CD4-positive, alpha-beta T cell (primary cell): Measurements from ENCODE around the gene STYXL1. TPM values are rescaled to one million over a fixed set of nuclear protein-coding genes. Genes with fewer than 3 reads are reported as not detected.

Experiments
- ATAC-seq: fragments of 200-7000 bp; cut with Tn5 transposase; one replicate; pipeline ENCODE4 v1.10.0; 2022; ENCODE audit warnings: mild to moderate bottlenecking; ENCODE audit not compliant: poor library complexity
- CTCF ChIA-PET: fragments of 350-600 bp; sonication (Branson Sonifier 250); formaldehyde crosslinking; loops from one replicate; lab custom pipeline; 2021; ENCODE audit warnings: antibody characterized with exemption, inconsistent platforms; lab: Charles Lee
- POLR2A ChIA-PET: fragments of 350-600 bp; sonication (Branson Sonifier 250); formaldehyde crosslinking; loops from one replicate; lab custom pipeline; 2021; ENCODE audit warnings: antibody characterized with exemption, inconsistent platforms; lab: Charles Lee
- DNase-seq, 14 experiments: peaks; one replicate each; pipeline ENCODE4 v3.0.0-alpha.2; 2013 to 2020; ENCODE audit warnings: mixed read lengths in 2 of 14
- H3K27ac ChIP-seq, 2 donors: one replicate each; pipeline versions ENCODE4 v1.5.1 to v1.7.0; 2013; ENCODE audit warnings: low read length in 2 of 2, low read depth in 1 of 2, mild to moderate bottlenecking in 1 of 2
- H3K27me3 ChIP-seq, 2 experiments: 1 replicate in 1 of 2; 2 replicates in 1 of 2; pipeline versions ENCODE4 v1.6.1 to v1.7.0; 2013; ENCODE audit warnings: low read length in 2 of 2, control low read depth in 1 of 2, mild to moderate bottlenecking in 1 of 2, moderate library complexity in 1 of 2; ENCODE audit not compliant: insufficient read depth in 2 of 2, control insufficient read depth in 1 of 2
- H3K36me3 ChIP-seq: one replicate; pipeline ENCODE4 v1.6.1; 2013; ENCODE audit warnings: low read length, control low read depth; ENCODE audit not compliant: insufficient read depth
- H3K4me1 ChIP-seq: one replicate; pipeline ENCODE4 v1.6.1; 2013; ENCODE audit warnings: low read length, control low read depth; ENCODE audit not compliant: insufficient read depth
- H3K4me3 ChIP-seq: one replicate; pipeline ENCODE4 v1.5.1; 2013; ENCODE audit warnings: mild to moderate bottlenecking, low read length, moderate library complexity
- H3K9me3 ChIP-seq, 2 experiments: 1 replicate in 1 of 2; 2 replicates in 1 of 2; pipeline versions ENCODE4 v1.6.1 to v1.7.0; 2013; ENCODE audit warnings: low read length in 2 of 2, mild to moderate bottlenecking in 2 of 2, control low read depth in 1 of 2, moderate library complexity in 1 of 2; ENCODE audit not compliant: control insufficient read depth in 1 of 2, insufficient read depth in 1 of 2
- H3K27ac Mint-ChIP-seq: one replicate; pipeline ENCODE4 v1.8.0; 2020; ENCODE audit warnings: mixed read lengths
- H3K27me3 Mint-ChIP-seq: one replicate; pipeline ENCODE4 v1.8.0; 2021; ENCODE audit warnings: mixed read lengths
- H3K36me3 Mint-ChIP-seq: one replicate; pipeline ENCODE4 v1.8.0; 2021; ENCODE audit warnings: low read depth, mixed read lengths
- H3K4me1 Mint-ChIP-seq: one replicate; pipeline ENCODE4 v1.8.0; 2021; ENCODE audit warnings: low read depth, mixed read lengths
- H3K4me3 Mint-ChIP-seq: one replicate; pipeline ENCODE4 v1.8.0; 2020; ENCODE audit warnings: mild to moderate bottlenecking, mixed read lengths
- H3K9me3 Mint-ChIP-seq: one replicate; pipeline ENCODE4 v1.8.0; 2020; ENCODE audit warnings: mixed read lengths
- intact Hi-C, 2 experiments: fragments of 100-400 bp; cut with DNase I in 1 of 2; cut with micrococcal nuclease in 1 of 2; formaldehyde crosslinking; loops; one replicate each; pipeline versions ENCODE4 v1.15.1 to v1.9.0; 2023 to 2025; cut with DNase I, micrococcal nuclease
- total RNA-seq, 174 experiments: library from RNA in 2 of 174; stranded (reverse) in 2 of 174; gene quantifications; one replicate each; pipeline ENCODE4 v1.2.3 and lab custom pipeline; 2021 to 2026
- TF ChIP-seq, protein P1 (sequence below): fragments of 200-600 bp; IDR thresholded peaks from one replicate; pipeline ENCODE4 v1.8.0; 2022; ENCODE audit warnings: antibody characterized with exemption, mild to moderate bottlenecking

Gene STYXL1
- total RNA-seq, 2 experiments from 2014 or later = 8.4 to 8.5 TPM

DNA sequence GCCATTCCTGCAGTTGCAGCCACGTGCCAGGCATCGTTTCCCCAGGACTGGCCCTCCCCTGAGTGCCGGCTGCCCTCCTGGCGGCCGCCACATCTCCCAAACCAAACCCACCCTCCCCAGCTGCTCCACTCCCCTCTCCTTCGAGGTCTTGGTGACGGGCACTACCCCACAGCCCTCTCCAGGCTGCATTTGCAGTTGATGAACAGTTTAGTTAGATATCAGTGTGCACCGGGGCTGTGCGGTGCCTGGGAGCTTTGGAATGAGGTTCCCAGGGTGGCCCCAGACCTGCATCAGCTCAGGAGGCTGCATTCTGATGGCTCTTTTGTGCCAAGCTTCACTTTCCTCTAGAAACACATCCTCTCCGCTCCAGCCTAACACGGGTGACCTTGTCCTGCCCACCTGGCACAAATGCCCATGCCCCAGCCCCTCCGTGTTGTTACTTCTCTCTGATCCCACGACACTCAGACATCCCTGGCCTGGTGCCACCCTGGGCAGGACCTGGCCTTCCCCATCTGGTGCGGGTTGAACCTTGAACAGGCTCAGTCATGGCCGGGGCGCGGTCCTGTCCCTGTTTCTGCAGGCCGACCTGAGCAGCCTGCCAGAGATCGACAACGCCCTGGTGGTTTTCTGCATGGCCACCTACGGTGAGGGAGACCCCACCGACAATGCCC, 67.9 kb downstream of the STYXL1 start:
- TF ChIP-seq, protein P1, sequence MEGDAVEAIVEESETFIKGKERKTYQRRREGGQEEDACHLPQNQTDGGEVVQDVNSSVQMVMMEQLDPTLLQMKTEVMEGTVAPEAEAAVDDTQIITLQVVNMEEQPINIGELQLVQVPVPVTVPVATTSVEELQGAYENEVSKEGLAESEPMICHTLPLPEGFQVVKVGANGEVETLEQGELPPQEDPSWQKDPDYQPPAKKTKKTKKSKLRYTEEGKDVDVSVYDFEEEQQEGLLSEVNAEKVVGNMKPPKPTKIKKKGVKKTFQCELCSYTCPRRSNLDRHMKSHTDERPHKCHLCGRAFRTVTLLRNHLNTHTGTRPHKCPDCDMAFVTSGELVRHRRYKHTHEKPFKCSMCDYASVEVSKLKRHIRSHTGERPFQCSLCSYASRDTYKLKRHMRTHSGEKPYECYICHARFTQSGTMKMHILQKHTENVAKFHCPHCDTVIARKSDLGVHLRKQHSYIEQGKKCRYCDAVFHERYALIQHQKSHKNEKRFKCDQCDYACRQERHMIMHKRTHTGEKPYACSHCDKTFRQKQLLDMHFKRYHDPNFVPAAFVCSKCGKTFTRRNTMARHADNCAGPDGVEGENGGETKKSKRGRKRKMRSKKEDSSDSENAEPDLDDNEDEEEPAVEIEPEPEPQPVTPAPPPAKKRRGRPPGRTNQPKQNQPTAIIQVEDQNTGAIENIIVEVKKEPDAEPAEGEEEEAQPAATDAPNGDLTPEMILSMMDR = no peak
- peaks cover 46% of the 10 kb centered on the region for H3K36me3 Mint-ChIP-seq
- H3K4me3 Mint-ChIP-seq = no peak overlapping the region
- Histone ChIP-seq H3K27ac (no peak overlapping the region), H3K36me3 (peaks cover 43% of the 10 kb centered on the region), H3K4me3 (no peak overlapping the region), H3K4me1 (no peaks in the 10 kb centered on the region), H3K9me3 (no peaks in the 10 kb centered on the region), H3K27me3 (no peaks in the 10 kb centered on the region)
- CTCF ChIA-PET = no interaction called here
- H3K9me3 Mint-ChIP-seq = no peaks in the 10 kb centered on the region
- no peaks in the 10 kb centered on the region for H3K27me3 Mint-ChIP-seq
- POLR2A ChIA-PET = no interaction called here
- H3K27ac Mint-ChIP-seq = no peak overlapping the region
- no peaks in the 10 kb centered on the region for H3K4me1 Mint-ChIP-seq
- no peak for DNase-seq
- intact Hi-C loops = no loop called here
- ATAC-seq = no peak

DNA sequence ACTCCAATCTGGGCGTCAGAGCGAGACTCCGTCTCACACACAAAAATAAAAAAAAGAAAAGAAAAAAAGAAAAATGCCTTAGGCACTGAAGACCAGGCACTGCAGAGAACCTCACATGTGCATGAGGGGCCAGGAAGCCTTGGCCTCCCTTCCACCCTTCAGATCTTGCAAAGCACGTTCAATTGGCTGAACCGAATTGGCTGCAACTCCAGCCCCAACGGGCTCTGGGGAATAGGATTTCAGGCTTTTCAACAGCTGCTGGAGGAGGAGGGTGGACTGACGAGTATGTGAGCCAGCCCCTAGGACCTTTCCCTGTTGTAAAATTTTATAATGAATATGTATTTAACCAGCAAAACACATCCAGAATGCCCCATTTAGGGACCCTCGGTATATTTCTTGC, 70.1 kb downstream of the STYXL1 start:
- Histone ChIP-seq H3K36me3 (peaks cover 30% of the 10 kb centered on the region), H3K9me3 (no peaks in the 10 kb centered on the region), H3K4me3 (no peak overlapping the region), H3K27ac (no peak overlapping the region), H3K4me1 (no peaks in the 10 kb centered on the region), H3K27me3 (no peaks in the 10 kb centered on the region)
- H3K9me3 Mint-ChIP-seq = no peaks in the 10 kb centered on the region
- no peaks in the 10 kb centered on the region for H3K4me1 Mint-ChIP-seq
- peaks cover 42% of the 10 kb centered on the region for H3K36me3 Mint-ChIP-seq
- TF ChIP-seq, protein P1 = no peak
- H3K27ac Mint-ChIP-seq = no peak overlapping the region
- no peak overlapping the region for H3K4me3 Mint-ChIP-seq
- no peaks in the 10 kb centered on the region for H3K27me3 Mint-ChIP-seq
- POLR2A ChIA-PET = no interaction called here
- no peak for DNase-seq
- intact Hi-C loops = no loop called here
- CTCF ChIA-PET = no interaction called here
- ATAC-seq = no peak

GRCh38 chr7:75971961-75972763, 75.6 kb downstream of the STYXL1 start:
- no peak overlapping the region for H3K4me3 ChIP-seq
- TF ChIP-seq, protein P1 = no peak
- H3K4me1 Mint-ChIP-seq = no peaks in the 10 kb centered on the region
- H3K27me3 ChIP-seq = no peaks in the 10 kb centered on the region
- ChIA-PET POLR2A (interaction anchor here (0.6 kb wide), 1 partner anchor 910 kb away, joined by 4 read pairs; no protein-coding TSS in a partner anchor), CTCF (no interaction called here)
- H3K27ac Mint-ChIP-seq = no peak overlapping the region
- no peak overlapping the region for H3K4me3 Mint-ChIP-seq
- H3K4me1 ChIP-seq = no peaks in the 10 kb centered on the region
- no peaks in the 10 kb centered on the region for H3K9me3 Mint-ChIP-seq
- peaks cover 40% of the 10 kb centered on the region for H3K36me3 Mint-ChIP-seq
- H3K36me3 ChIP-seq = peaks cover 22% of the 10 kb centered on the region
- intact Hi-C loops = no loop called here
- ATAC-seq (no peak), DNase-seq (peak in 1 of 14 experiments; percentile 28)
- no peak overlapping the region for H3K27ac ChIP-seq
- H3K27me3 Mint-ChIP-seq = no peaks in the 10 kb centered on the region
- no peaks in the 10 kb centered on the region for H3K9me3 ChIP-seq
